Dendritic cell treated with granulocyte-macrophage colony-stimulating factor and Interleukin-4, amounts not matched to agents 40 ng/mL and 50 ng/mL, for 4 days (primary cell): ENCODE data around the gene PSPN.
"Not testable (repeated sequence)": the region's sequence is repeated elsewhere in the genome, so short reads cannot be mapped to it uniquely, and the experiment has no call there.

ENCODE experiments used
- H3K27ac Mint-ChIP-seq: one replicate; pipeline ENCODE4 v1.8.0; 2022; ENCODE audit warnings: mild to moderate bottlenecking, mixed read lengths
- H3K27me3 Mint-ChIP-seq: one replicate; pipeline ENCODE4 v1.8.0; 2022; ENCODE audit warnings: mild to moderate bottlenecking, mixed read lengths
- H3K36me3 Mint-ChIP-seq: one replicate; pipeline ENCODE4 v1.8.0; 2022; ENCODE audit warnings: low read depth, mixed read lengths
- H3K4me1 Mint-ChIP-seq: one replicate; pipeline ENCODE4 v1.8.0; 2022; ENCODE audit warnings: low read depth, mixed read lengths
- H3K4me3 Mint-ChIP-seq: one replicate; pipeline ENCODE4 v1.8.0; 2022; ENCODE audit warnings: mild to moderate bottlenecking, moderate library complexity, mixed read lengths
- H3K9me3 Mint-ChIP-seq: one replicate; pipeline ENCODE4 v1.8.0; 2022; ENCODE audit warnings: mixed read lengths
- intact Hi-C: fragments of 100-400 bp; cut with micrococcal nuclease; formaldehyde crosslinking; loops from one replicate; pipeline ENCODE4 v1.15.0; 2022

Gene PSPN

GRCh38 chr19:6413721-6414643 lies 38.2 kb upstream of the PSPN start:
- Mint-ChIP-seq H3K36me3 (peaks cover 64% of the 10 kb centered on the region), H3K9me3 (no peaks in the 10 kb centered on the region), H3K27me3 (no peaks in the 10 kb centered on the region), H3K4me1 (no peaks in the 10 kb centered on the region), H3K27ac (no peak overlapping the region), H3K4me3 (no peak overlapping the region)
- intact Hi-C loops, result no loop called here

GRCh38 chr19:6413291-6413690 lies 37.6 kb upstream of the PSPN start:
- peaks cover 57% of the 10 kb centered on the region for H3K36me3 Mint-ChIP-seq
- no peaks in the 10 kb centered on the region for H3K9me3 Mint-ChIP-seq
- no peaks in the 10 kb centered on the region for H3K27me3 Mint-ChIP-seq
- no peaks in the 10 kb centered on the region for H3K4me1 Mint-ChIP-seq
- H3K27ac Mint-ChIP-seq, result no peak overlapping the region
- H3K4me3 Mint-ChIP-seq, result no peak overlapping the region
- intact Hi-C loops, result no loop called here

- Mint-ChIP-seq H3K36me3 (peaks cover 50% of the 10 kb centered on the region), H3K27me3 (no peaks in the 10 kb centered on the region), H3K9me3 (no peaks in the 10 kb centered on the region), H3K27ac (no peak overlapping the region), H3K4me3 (no peak overlapping the region), H3K4me1 (no peaks in the 10 kb centered on the region)
- intact Hi-C loops, result no loop called here
These were observed 36.8 kb upstream of the PSPN start for GRCh38 chr19:6412447-6413091.

- H3K4me1 Mint-ChIP-seq, result no peaks in the 10 kb centered on the region
- peaks cover 45% of the 10 kb centered on the region for H3K36me3 Mint-ChIP-seq
- H3K9me3 Mint-ChIP-seq, result no peaks in the 10 kb centered on the region
- no peak overlapping the region for H3K27ac Mint-ChIP-seq
- H3K27me3 Mint-ChIP-seq, result no peaks in the 10 kb centered on the region
- intact Hi-C loops, result no loop called here
- no peak overlapping the region for H3K4me3 Mint-ChIP-seq
These were observed 36.3 kb upstream of the PSPN start for GRCh38 chr19:6412061-6412446.

GRCh38 chr19:6409346-6409745 lies 33.6 kb upstream of the PSPN start:
- peaks cover 5% of the 10 kb centered on the region for H3K4me1 Mint-ChIP-seq
- no peaks in the 10 kb centered on the region for H3K27me3 Mint-ChIP-seq
- intact Hi-C loops, result no loop called here
- H3K36me3 Mint-ChIP-seq, result peaks cover 18% of the 10 kb centered on the region
- H3K9me3 Mint-ChIP-seq, result no peaks in the 10 kb centered on the region
- no peak overlapping the region for H3K4me3 Mint-ChIP-seq
- H3K27ac Mint-ChIP-seq, result no peak overlapping the region

- Mint-ChIP-seq H3K4me3 (no peak overlapping the region), H3K36me3 (no peaks in the 10 kb centered on the region)
- intact Hi-C loops, result no loop called here
These were observed 30.7 kb upstream of the PSPN start for GRCh38 chr19:6406401-6406800.

GRCh38 chr19:6402837-6403608 lies 27.3 kb upstream of the PSPN start:
- Mint-ChIP-seq H3K36me3 (no peaks in the 10 kb centered on the region), H3K4me3 (no peak overlapping the region), H3K4me1 (peaks cover 11% of the 10 kb centered on the region), H3K9me3 (no peaks in the 10 kb centered on the region), H3K27ac (no peak overlapping the region), H3K27me3 (no peaks in the 10 kb centered on the region)
- intact Hi-C loops, result no loop called here

More at GRCh38 chr19:6406401-6406800, 30.7 kb upstream of the PSPN start:
- Mint-ChIP-seq H3K9me3 (no peaks in the 10 kb centered on the region), H3K27me3 (no peaks in the 10 kb centered on the region), H3K27ac (peak overlapping the region; percentile 55), H3K4me1 (peaks cover 11% of the 10 kb centered on the region)

- Mint-ChIP-seq H3K36me3 (no peaks in the 10 kb centered on the region), H3K27me3 (no peaks in the 10 kb centered on the region)
These were observed 26.3 kb upstream of the PSPN start for GRCh38 chr19:6402058-6402457.

GRCh38 chr19:6400062-6400944 lies 24.6 kb upstream of the PSPN start:
- H3K4me3 Mint-ChIP-seq, H3K27ac Mint-ChIP-seq, H3K9me3 Mint-ChIP-seq, H3K4me1 Mint-ChIP-seq, intact Hi-C loops, H3K36me3 Mint-ChIP-seq, H3K27me3 Mint-ChIP-seq: not testable (repeated sequence)

More at GRCh38 chr19:6402058-6402457, 26.3 kb upstream of the PSPN start:
- no peaks in the 10 kb centered on the region for H3K9me3 Mint-ChIP-seq
- no peak overlapping the region for H3K27ac Mint-ChIP-seq
- H3K4me1 Mint-ChIP-seq, result peaks cover 11% of the 10 kb centered on the region
- H3K4me3 Mint-ChIP-seq, result no peak overlapping the region
- intact Hi-C loops, result no loop called here

GRCh38 chr19:6396305-6396704 lies 20.6 kb upstream of the PSPN start:
- intact Hi-C loops, result no loop called here
- Mint-ChIP-seq H3K27me3 (no peaks in the 10 kb centered on the region), H3K36me3 (peaks cover 28% of the 10 kb centered on the region), H3K27ac (no peak overlapping the region), H3K4me3 (no peak overlapping the region), H3K9me3 (no peaks in the 10 kb centered on the region), H3K4me1 (peaks cover 28% of the 10 kb centered on the region)

GRCh38 chr19:6394831-6395230 lies 19.1 kb upstream of the PSPN start:
- Mint-ChIP-seq H3K27ac (peak overlapping the region; percentile 97), H3K4me3 (no peak overlapping the region)
- intact Hi-C loops, result no loop called here

GRCh38 chr19:6393983-6394412 lies 18.3 kb upstream of the PSPN start:
- Mint-ChIP-seq H3K27me3 (no peaks in the 10 kb centered on the region), H3K27ac (peak overlapping the region; percentile 97), H3K4me1 (peaks cover 34% of the 10 kb centered on the region), H3K36me3 (peaks cover 49% of the 10 kb centered on the region), H3K9me3 (no peaks in the 10 kb centered on the region), H3K4me3 (peak overlapping the region; percentile 97)
- intact Hi-C loops, result loop anchor here (1.0 to 2.0 kb wide), 2 partner anchors 21 to 31 kb away; partner anchors contain the start of gene KHSRP

More at GRCh38 chr19:6394831-6395230, 19.1 kb upstream of the PSPN start:
- H3K27me3 Mint-ChIP-seq, result no peaks in the 10 kb centered on the region
- H3K36me3 Mint-ChIP-seq, result peaks cover 41% of the 10 kb centered on the region
- H3K9me3 Mint-ChIP-seq, result no peaks in the 10 kb centered on the region
- H3K4me1 Mint-ChIP-seq, result peaks cover 34% of the 10 kb centered on the region
